ENCODE results near the gene CDC34.
A peak's percentile ranks its signal among the peaks of the same experiment; 100 is the strongest.
"Not testable (repeated sequence)": the region's sequence is repeated elsewhere in the genome, so short reads cannot be mapped to it uniquely, and the experiment has no call there.

The CDC34 gene

DNA sequence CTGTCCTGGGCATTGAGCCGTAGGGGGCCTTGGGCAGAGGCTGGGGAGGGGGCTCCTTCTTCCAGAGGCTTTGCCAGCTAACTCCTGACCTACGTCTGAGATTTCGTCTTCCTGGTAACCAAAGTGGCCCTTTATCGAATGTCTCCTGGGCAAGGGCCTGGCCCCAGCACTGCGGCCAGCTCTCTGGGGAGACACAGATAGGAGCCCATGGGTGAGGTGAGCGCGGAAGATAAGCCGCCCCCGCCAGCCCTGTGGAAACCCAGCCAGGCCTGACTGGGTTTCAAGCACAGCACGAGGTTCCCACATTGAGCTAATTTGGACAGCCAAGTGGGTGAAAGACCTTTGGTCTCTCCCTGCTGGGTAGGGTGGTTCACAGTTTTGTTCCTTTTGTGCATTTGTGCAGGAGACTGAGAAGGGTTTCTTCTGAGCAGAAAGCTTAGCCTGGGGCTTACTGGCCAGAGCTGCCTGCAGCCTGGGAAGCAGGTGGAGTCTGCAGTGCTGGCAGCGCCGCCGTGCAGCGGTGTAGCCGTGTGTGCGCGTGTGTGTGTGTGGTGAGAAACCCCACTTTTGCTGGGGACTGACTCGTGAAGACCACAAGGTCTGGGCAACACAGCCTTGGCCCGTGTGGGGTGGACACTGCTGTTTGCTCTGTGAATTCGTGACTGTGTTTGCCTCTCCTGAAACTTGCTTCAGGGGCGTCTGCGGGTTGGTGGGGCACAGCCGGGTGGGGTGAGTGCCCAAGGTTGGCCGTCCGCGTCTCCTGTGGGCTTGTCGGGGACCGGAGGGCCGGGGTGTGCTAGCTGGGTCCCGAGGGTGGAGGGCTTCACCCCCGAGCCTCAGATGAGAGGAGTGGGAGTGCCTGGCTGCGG lies 43.3 kb downstream of the CDC34 start:
- DNase-seq = no peak

DNA sequence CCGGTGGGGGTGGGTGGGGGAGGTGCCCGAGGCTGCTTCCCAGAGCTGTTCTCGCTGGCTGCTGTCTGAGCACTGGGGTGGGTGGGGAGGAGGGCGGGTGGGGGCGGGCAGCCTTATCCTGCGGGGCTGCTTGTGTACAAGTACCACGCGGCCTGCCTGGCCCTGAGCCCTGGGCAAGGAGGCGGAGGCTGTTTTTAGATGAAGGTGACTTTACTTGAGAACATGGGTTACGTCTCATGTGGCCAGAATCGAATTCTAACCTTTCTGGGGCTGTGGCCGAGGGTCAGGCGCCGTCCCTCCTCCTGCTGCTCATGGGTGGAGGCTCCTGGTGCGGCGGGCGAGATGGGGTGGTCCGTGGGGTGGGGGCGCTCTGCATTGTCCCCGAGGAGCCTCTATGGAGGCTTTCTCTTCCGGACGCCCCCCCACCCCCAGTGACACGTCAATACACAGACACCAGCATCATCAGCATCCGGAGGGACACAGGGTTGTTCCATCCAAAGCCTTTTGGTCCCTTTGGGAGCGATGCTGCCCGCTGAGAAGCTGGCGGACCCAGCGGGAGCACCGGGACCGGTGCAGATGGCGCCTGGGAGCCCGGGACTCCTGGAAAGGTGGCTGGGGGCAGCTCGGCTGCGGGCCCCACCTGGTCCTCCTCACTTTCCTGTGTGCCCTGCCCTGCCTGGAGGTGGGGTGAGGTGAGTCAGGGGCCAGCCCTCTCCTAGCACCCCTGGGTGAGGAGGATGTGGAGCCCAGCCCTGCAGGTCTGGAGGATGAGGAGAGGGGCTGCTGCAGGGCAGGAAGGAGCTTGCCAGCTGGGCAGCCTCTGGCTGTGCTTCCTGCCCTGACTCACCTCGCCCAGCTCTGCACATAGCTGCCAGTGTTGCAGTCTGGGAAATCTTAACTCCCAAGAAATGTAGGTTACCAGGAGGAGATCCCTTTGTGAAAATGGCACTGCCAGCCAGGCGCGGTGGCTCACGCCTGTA lies 44.3 kb downstream of the CDC34 start:
- no peak for DNase-seq

DNA sequence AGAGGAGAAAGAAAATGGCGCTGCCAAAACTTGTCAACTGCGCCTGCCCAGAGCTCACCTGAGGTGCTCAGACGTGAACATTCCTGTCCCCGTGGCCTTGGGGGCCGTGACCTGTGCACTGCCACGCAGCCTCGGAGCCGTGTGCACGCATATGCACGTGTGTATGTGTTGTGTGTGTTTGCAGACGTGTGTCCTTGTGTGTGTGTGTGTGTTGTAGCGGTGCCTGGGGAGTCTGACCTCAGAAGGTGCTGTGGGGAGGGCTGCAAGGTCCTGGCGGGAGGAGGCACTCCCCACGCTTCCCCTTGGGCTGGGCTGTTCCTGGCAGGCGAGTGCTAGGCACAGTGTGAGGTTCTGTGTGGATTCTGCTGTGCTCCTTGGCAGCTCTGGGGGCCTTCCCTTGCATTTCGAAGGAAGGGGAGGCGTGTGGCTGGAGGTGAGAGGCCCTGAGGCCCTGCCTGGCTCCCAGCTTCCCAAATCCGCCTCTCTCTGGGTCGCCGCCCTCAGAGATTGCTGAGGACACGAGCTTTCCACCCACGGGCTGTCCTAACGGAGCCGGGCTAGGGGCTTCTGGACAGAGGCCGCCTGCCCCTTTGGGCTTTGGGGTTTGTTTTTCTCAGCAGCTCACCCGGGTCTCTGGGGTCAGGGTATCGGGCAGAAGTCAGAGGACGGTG lies 45.3 kb downstream of the CDC34 start:
- DNase-seq = no peak

DNA sequence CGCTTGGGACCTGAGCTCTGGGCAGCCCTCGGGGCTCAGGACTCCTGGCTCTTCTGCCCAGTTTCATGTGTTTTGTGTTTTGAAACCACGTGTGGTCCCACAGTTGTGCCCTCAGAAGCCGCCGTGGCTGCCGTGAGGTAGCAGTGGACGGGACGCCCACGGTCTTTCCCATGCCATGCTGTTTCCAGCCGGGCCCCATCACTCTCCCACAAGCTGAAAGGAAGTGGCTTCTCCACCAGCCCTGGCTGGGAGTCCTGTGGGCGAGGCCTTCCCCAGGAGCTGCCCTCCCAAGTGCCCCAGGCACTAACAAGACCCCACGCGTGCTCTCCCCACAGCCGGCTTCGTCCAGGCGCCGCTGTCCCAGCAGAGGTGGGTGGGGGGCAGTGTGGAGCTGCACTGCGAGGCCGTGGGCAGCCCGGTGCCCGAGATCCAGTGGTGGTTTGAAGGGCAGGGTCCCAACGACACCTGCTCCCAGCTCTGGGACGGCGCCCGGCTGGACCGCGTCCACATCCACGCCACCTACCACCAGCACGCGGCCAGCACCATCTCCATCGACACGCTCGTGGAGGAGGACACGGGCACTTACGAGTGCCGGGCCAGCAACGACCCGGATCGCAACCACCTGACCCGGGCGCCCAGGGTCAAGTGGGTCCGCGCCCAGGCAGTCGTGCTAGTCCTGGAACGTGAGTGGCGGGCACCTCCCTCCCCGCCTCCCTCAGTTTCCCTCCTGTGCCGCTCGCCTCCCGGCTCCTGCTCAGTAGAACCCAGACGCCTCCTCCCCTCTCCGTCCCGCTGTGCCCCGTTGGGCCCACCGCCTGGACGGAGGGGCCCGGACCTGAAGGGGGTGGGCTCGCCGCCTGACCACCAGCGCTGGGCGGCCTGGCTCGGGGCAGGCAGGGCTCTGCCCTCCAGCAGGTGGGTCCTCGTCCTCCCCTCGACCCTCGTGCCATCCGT lies 46.2 kb downstream of the CDC34 start:
- no peak for DNase-seq

DNA sequence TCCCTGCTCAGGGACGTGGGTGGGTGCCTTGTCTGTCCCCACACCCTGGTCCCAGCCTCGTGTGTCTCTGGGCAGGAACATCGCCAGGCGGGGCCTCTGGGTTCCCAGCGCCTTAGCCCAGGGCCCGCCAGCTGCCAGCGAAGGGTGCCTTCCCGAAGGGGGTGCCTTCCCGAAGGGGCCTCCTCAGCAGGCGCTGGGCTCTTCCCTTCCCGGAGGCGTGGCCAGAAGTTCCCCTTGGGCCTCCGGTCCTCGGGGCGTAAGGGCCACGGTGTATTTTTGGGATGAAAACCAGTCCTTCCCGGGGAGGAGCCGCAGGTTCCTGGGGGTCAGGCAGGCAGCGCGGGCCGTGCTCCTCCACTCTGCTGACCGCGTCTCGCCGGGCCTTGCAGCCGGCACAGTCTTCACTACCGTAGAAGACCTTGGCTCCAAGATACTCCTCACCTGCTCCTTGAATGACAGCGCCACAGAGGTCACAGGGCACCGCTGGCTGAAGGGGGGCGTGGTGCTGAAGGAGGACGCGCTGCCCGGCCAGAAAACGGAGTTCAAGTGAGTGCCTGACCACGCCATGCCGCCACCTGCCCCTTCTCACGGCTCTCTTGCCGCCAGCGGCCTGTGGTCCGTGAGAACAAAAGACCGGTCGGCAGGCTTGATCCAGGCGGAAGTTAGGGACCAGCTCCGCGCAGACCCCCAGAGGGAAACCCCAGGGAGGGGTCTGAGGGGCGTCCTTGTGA lies 47.7 kb downstream of the CDC34 start:
- no peak for DNase-seq

DNA sequence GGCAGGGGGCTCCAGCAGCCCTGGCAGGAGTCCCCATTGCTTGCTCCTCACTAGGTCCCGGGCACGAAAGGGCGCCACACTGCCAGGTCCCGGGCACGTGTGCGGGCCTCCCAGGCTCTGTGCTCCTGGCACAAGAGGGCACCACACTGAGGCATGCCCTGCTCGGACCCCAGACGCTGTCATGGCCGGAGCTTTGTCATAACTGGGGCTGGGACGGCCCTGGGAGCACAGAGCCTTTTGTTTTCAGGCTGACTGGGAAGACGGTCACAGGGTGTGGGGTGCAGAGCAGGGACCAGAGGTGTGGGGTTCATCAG lies 48.2 kb downstream of the CDC34 start:
- DNase-seq = no peak

DNA sequence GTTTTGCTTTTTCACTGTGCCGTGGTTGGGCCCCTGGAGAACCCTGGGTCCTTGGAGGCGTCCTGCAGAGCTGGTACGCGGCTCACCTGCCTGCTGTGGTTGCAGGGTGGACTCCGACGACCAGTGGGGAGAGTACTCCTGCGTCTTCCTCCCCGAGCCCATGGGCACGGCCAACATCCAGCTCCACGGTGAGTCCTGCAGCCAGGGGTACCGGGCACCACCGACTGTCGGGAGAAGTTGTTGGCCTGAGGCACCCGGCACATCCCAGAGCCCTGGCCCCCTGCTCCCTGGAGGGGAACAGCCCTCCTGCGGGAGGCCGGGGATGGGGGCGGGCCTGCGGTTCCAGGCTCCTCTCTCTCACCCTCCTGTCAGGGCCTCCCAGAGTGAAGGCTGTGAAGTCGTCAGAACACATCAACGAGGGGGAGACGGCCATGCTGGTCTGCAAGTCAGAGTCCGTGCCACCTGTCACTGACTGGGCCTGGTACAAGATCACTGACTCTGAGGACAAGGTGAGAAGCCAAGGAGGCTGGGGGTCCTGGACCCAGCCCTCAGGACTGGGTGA lies 48.8 kb downstream of the CDC34 start:
- DNase-seq = no peak

DNA sequence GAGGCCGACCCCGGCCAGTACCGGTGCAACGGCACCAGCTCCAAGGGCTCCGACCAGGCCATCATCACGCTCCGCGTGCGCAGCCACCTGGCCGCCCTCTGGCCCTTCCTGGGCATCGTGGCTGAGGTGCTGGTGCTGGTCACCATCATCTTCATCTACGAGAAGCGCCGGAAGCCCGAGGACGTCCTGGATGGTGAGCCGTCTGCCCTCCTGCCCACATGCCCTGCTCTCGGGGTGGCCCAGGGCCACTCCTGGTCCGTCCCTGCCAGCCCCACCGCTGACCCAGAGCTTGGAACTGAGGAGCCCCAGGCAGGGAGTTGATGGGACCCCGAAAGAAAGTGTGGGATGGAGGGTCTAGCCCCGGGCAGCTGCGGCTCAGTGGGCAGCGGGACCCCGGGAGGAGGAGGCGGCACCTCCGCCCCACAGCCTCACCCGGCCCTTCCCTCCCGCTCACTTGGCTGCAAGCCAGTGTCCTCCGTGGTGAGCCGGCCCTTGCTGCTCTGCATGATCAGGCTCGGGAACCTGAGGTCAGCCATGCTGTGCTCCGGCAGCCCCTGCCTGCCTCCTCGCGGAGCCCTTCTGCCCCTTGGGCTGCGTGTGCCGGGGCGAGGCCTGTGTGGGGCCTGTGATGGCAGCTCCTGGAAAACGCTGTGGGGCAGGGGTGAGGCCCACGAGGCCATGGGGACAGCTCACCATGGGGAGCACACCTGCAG lies 50.0 kb downstream of the CDC34 start:
- DNase-seq = no peak

DNA sequence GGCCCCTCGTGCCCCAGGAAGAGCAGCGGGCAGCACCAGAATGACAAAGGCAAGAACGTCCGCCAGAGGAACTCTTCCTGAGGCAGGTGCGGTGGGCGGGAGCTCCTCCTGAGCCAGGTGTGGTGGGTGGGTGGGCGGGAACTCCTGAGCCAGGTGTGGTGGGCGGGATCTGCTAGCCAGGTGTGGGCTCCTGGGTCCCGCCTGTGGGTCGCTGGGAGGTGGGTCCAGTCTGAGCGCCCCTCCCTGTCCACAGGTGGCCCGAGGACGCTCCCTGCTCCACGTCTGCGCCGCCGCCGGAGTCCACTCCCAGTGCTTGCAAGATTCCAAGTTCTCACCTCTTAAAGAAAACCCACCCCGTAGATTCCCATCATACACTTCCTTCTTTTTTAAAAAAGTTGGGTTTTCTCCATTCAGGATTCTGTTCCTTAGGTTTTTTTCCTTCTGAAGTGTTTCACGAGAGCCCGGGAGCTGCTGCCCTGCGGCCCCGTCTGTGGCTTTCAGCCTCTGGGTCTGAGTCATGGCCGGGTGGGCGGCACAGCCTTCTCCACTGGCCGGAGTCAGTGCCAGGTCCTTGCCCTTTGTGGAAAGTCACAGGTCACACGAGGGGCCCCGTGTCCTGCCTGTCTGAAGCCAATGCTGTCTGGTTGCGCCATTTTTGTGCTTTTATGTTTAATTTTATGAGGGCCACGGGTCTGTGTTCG lies 51.1 kb downstream of the CDC34 start:
- no peak for DNase-seq

DNA sequence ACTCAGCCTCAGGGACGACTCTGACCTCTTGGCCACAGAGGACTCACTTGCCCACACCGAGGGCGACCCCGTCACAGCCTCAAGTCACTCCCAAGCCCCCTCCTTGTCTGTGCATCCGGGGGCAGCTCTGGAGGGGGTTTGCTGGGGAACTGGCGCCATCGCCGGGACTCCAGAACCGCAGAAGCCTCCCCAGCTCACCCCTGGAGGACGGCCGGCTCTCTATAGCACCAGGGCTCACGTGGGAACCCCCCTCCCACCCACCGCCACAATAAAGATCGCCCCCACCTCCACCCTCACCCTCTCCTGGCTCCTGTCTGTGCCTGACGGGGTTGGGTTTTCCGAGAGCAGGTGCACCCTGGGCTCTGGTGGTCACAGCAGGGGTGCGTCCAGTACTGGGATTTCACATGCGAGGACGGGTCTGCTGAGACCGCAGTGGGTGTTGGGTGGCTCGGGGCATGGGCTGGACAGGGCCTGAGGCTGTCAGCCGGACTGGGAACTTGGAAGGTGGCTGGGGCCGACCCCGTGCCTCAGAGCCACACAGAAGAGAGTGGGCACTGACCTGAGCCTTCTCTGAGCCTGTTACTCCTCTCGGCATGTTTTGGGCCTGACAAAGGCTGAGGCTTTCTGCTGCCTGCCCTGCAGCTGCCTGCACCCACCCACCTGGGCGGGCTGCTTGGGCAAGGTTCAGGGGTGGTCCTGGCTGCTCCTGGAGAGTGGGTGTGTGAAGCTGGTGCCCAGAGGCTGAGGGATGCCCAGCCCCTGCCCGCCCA lies 51.8 kb downstream of the CDC34 start:
- no peak for DNase-seq

DNA sequence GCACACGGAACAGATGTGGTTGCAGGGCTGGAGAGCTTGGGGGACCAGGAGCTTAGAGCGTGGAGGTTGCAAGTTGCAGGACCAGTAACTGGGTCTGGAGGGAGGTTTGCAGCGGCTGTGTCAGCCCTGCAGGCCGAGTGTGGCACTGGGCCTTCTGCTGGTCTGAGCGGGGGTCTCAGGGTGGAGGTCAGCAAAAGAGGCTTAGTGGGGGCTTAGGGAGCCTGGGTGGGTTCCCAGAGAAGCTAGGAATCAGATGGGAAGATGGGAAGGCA lies 52.3 kb downstream of the CDC34 start:
- no peak for DNase-seq

DNA sequence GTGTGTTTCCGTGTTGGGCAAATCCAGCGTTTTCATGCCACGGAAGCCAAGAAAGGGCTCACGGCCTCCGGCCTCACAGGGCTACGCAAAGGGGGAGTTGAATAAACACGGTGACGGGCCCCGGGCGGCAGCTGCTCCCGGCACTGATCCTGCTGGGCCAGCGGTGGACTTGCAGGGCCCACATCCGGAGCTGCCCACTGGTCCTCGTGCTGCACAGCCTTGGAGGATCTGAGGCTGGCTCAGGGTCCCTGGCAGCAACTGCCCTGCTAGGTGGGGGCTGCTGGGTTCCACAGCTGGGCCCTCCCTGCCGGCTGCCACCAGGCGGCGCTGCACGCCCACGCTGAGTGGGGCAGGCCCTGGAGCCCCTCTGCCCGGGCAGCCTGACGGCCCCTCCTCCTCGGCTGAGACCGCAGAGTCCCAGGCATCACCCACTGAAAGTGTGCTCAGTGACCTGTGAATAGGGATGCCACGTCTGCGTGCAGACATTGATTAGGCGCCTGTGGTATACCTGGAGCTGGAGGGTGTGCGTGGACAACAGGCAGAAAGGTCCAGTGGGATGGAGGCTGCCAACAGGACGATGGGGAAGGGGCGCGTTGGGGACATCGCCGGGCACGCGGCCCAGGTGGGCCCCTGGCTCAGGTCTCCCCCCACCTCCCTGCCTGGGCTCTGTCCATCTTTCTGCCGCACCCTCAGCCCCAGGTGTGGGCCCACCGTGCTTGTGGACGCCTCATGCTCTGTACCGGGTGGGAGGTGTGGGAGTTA lies 52.9 kb downstream of the CDC34 start:
- peak; percentile 49 for DNase-seq

DNA sequence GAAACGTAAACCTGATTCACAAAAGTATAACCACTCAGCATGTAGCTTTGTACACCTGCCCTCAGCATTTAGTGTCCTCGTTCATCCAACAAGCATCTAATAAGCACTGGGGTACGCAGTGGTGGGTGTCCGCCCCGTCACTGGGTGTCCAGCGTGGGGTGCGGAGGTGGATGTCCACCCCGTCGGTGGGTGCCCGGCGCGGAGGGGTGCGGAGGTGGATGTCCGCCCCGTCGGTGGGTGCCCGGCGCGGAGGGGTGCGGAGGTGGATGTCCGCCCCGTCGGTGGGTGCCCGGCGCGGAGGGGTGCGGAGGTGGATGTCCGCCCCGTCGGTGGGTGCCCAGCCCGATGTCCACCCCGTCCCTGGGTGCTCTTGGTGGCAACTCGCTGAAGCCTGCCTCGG lies 53.6 kb downstream of the CDC34 start:
- not testable (repeated sequence) for DNase-seq

DNA sequence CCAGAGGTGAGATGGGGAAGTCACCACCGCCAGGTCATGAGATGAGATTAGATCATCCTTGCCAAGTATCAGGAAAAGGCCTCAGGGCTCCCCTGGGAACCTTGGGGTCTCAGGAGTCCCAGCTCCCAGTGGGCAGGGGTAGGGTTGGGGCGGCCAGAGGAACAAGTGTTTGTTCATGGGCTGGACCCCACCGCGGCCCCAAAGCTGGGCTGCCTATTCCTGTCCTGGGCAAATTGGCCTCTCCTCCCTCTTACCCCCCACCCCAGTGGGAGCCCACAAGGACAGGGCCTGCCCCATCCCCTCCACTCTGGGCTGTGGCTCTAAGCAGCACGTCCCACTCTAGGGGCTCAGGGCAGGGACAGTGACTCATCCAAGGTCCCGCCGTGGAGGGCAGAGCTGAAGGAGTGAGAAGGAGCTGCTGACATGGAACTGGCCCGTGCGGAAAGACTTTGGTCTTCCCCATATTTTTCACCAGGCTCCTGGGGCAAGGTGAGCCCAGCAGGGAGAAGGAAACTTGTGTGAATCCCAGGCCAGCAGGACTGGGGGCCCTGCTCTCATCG lies 54.1 kb downstream of the CDC34 start:
- no peak for DNase-seq

DNA sequence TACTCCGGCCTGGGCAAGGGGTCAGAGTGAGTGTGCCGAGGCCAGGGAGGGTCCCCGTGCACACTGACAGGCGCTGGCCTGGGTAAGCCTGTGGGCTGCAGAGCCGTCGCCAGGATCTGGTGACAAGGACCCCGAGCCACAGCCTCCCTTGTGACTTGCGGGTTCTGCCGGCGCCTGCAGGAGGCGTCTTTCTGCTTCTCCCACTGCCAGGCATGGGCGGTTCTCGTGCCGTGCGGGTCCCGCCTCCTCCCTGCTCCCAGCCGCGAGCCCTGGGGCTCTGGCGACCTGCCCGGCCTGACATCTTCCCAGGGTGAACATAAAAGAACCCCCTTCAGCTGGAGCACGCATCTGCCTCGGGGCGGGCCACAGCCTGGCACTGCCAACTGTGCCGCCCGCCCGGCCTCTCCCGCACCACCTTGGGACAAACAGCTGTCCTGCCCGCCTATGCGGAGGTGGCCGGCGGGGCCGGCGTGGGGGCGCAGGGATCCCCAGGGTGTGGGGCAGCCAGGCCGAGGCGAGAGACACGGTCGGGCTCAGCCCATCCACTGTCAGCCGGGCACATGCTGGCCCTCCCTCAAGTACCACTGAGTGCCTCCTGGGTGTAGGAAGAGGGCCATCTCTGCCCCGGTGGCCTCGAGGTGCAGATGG lies 56.7 kb downstream of the CDC34 start:
- DNase-seq = peak; percentile 31

DNA sequence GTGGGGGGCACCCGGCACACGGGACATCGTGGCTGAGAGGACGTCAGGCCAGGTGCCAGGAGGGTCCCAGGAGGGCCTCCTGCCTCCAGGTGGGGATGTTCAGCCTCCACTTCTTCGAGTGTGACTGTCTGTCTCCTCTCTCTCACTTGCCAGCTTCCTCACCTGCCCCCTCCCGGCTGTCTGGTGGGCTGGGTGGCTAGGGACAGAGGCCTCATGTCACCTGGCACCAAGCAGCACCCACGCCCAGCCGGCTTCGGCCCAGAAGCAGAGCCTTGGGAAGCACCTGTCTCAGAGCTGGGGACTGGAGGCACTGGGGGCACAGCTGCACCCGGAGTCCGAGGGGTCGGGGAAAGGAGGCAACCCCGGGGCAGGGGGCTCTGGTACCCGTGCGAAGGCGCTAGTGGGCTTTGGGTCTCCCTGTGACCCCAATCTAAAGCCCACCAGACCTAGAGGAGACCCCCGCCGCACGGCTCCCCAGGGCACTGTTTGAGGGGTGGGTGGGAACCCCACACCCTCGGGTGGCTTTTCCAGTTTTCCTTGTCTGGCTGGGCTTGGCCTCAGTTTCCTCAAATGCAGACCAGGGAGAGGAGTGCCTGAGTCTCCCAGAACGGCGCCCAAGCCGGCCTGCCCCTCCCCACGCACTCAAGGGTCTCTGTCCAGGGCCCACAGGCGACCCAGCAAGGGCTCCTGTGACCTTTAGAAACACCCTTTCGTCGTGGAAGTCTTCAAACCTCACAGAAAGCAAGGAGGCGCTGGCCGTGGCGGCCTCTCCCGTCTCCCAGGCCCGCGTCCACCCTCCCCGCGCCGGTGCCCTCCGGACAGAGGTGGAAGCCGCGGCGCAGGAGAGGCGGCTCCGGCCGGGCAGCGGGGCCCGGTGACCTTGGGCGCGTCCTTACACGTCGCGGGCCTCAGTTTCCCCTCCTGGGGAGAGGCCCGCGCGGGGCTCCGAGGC lies 57.5 kb downstream of the CDC34 start:
- no peak for DNase-seq

Data from activated T-cell treated with anti-CD3 and anti-CD28 coated beads for 4 hours (primary cell).